ENCODE data around the gene SH3BP2. TPM values are rescaled to one million over a fixed set of nuclear protein-coding genes. Genes with fewer than 3 reads are reported as not detected.
A peak's percentile ranks its signal among the peaks of the same experiment; 100 is the strongest.

The SH3BP2 gene
- total RNA-seq, 1 experiment from 2014 or later, result 17.4 TPM

DNA sequence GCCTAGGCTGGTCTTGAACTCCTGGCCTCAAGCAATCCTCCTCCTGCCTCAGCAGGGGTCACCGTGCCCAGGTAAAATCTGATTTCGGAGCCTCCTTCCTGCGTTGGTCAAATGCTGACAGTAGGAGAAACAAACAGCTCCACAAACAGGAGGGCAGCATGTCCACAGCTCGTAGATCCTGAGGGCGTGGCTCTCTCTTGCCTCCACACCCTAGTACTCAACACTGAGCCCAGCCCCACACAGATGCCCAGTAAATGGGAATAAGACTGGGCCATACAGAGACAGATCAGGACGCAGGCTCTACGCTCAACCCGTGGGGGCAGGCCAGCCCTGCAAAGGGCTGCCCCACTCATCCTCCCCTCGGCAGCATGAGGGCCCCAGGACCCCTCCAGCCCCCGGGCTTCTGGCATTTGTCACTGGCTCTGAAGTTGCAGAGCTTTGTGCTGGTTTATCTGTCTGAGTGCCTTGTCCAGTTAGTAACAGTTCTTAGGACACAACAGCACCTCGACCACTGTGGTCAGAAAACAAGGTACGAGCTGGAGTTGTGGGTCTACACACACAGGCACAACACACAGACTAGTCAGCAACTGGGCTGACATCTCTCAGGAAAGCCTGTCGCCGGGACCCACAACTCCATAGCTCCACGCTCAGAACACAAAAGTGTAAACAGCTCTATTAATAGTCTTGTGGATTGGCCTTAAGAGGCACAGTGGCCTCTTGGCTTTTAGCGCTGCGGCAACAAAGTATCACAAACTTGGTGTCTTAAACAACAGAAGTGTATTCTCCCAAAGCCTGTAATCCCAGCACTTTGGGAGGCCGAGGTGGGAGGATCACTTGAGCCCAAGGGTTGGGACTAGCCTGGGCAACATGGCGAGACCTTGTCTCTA is 41.9 kb upstream of the SH3BP2 start:
- H4K20me1 ChIP-seq (ENCODE audit: low read length), result peaks cover 9% of the 10 kb centered on the region; the same call in 1 of the 2 replicates
- no peaks in the 10 kb centered on the region for H3K9me3 ChIP-seq (ENCODE audit: low read length)
- H3K36me3 ChIP-seq (ENCODE audit: low read depth, low read length), result no peaks in the 10 kb centered on the region; the same call in 1 of the 2 replicates
- no peak overlapping the region for H3K4me2 ChIP-seq (ENCODE audit: low read length)
- no TSS peak for BruUV-seq (replicated peaks)
- ChIA-PET CTCF (no interaction called here), POLR2A (ENCODE audit: unreplicated experiment) (no interaction called here)
- no peaks in the 10 kb centered on the region for H3F3A ChIP-seq (ENCODE audit: low read length, unreplicated experiment)
- H3K27ac ChIP-seq (ENCODE audit: low read length), result no peak overlapping the region
- no peak overlapping the region for H3K9ac ChIP-seq (ENCODE audit: low read length)
- peaks cover 63% of the 10 kb centered on the region for H3K79me2 ChIP-seq (ENCODE audit: low read length)
- TF ChIP-seq EZH2 (IDR thresholded peaks at IDR 0.05; ENCODE audit: low read length, unreplicated experiment) (no peak), EZH2phosphoT487 (IDR thresholded peaks at IDR 0.05; ENCODE audit: borderline replicate concordance, low read length) (no peak)
- TF ChIP-seq, protein P1, sequence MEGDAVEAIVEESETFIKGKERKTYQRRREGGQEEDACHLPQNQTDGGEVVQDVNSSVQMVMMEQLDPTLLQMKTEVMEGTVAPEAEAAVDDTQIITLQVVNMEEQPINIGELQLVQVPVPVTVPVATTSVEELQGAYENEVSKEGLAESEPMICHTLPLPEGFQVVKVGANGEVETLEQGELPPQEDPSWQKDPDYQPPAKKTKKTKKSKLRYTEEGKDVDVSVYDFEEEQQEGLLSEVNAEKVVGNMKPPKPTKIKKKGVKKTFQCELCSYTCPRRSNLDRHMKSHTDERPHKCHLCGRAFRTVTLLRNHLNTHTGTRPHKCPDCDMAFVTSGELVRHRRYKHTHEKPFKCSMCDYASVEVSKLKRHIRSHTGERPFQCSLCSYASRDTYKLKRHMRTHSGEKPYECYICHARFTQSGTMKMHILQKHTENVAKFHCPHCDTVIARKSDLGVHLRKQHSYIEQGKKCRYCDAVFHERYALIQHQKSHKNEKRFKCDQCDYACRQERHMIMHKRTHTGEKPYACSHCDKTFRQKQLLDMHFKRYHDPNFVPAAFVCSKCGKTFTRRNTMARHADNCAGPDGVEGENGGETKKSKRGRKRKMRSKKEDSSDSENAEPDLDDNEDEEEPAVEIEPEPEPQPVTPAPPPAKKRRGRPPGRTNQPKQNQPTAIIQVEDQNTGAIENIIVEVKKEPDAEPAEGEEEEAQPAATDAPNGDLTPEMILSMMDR (conservative IDR thresholded peaks at IDR 0.05; ENCODE audit: low read depth, low read length), result no peak
- ATAC-seq (no peak), DNase-seq (no peak)
- H2AFZ ChIP-seq (ENCODE audit: low read length), result no peak overlapping the region
- H3K27me3 ChIP-seq (ENCODE audit: low read length), result no peaks in the 10 kb centered on the region
- no peak overlapping the region for H3K4me3 ChIP-seq (ENCODE audit: low read length)
- H3K4me1 ChIP-seq (ENCODE audit: insufficient read depth, low read length), result peaks cover 24% of the 10 kb centered on the region
- intact Hi-C loops (cut with micrococcal nuclease), result no loop called here
- no peaks in the 10 kb centered on the region for H3K9me2 ChIP-seq (replicated peaks; ENCODE audit: low read length)

DNA sequence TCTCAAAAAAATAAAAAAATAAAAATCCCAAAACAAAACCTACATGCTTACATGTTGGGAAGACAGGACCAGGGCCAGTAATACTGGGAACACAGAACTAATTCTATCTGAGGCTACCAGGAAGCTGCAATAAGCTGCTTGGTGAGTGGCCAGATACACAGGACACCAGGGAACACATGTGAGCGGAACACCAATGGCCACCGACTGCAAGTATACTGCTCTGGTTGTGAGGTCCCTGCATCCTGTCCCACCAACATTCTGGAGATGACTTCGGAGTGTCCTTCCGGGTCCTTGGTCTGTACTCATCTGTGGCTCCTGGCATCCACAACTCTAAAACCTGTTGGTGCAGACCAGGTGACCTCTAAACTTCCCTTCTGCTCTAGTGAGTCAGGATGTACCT is 39.4 kb upstream of the SH3BP2 start:
- intact Hi-C loops (cut with micrococcal nuclease), result no loop called here
- Histone ChIP-seq H3K4me3 (ENCODE audit: low read length) (no peak overlapping the region), H3F3A (ENCODE audit: low read length, unreplicated experiment) (no peaks in the 10 kb centered on the region), H4K20me1 (ENCODE audit: low read length) (peaks cover 9% of the 10 kb centered on the region; the same call in 1 of the 2 replicates), H3K9me3 (ENCODE audit: low read length) (no peaks in the 10 kb centered on the region), H3K9ac (ENCODE audit: low read length) (no peak overlapping the region), H2AFZ (ENCODE audit: low read length) (no peak overlapping the region), H3K4me2 (ENCODE audit: low read length) (no peak overlapping the region), H3K4me1 (ENCODE audit: insufficient read depth, low read length) (0 out of 2 replicates have a peak, but pooled peaks cover 6% of the 10 kb centered on the region), H3K79me2 (ENCODE audit: low read length) (peaks cover 63% of the 10 kb centered on the region), H3K27ac (ENCODE audit: low read length) (no peak overlapping the region), H3K27me3 (ENCODE audit: low read length) (no peaks in the 10 kb centered on the region), H3K36me3 (ENCODE audit: low read depth, low read length) (no peaks in the 10 kb centered on the region), H3K9me2 (replicated peaks; ENCODE audit: low read length) (no peaks in the 10 kb centered on the region)
- BruUV-seq (replicated peaks), result no TSS peak
- TF ChIP-seq EZH2phosphoT487 (IDR thresholded peaks at IDR 0.05; ENCODE audit: borderline replicate concordance, low read length), result no peak
- TF ChIP-seq EZH2 (IDR thresholded peaks at IDR 0.05; ENCODE audit: low read length, unreplicated experiment), result no peak
- TF ChIP-seq, protein P1 (conservative IDR thresholded peaks at IDR 0.05; ENCODE audit: low read depth, low read length), result no peak
- CTCF ChIA-PET, result no interaction called here
- ATAC-seq (no peak), DNase-seq (peak; percentile 23)
- POLR2A ChIA-PET (ENCODE audit: unreplicated experiment), result no interaction called here

All from PC-3 (cell line).